Measurements from ENCODE around the gene LYSMD2. TPM values are rescaled to one million over a fixed set of nuclear protein-coding genes. Genes with fewer than 3 reads are reported as not detected.

The LYSMD2 gene
- total RNA-seq, 8 experiments from 2014 or later = 1.5 to 9.6 (median 4.3) TPM

- H3K4me3 ChIP-seq = peak within 1 kb of the TSS; percentile 71 to 96 (median 84)
- WGBS, 10 experiments = 5 to 71% (median 39%) methylated on average over 1 to 29 of the region's 65 CpGs; no CpG with 5 or more reads in 2 of the 10 experiments
- H3K27ac ChIP-seq = peak within 1 kb of the TSS; percentile 8 to 33
- in situ Hi-C loops (cut with MboI; ENCODE audit: low pct_unique_long_range_greater_than_20kb in 2 of 9, low sequenced_read_pairs in 9 of 9, unreplicated experiment in 9 of 9) = loop anchor here in 2 of 9 experiments (25.0 kb wide), 1 partner anchor 89 kb away; no protein-coding TSS in a partner anchor
- ATAC-seq (replicated peaks in 6 of 8) = peak; percentile 85 to 93 (median 89)
- peaks cover 0 to 6% of the 10 kb centered on the region in 2 donors for H3K4me1 ChIP-seq (replicated peaks in 1 of 2)
These were observed 13.6 kb upstream of the LYSMD2 start, which contains the start of gene TMOD2 for GRCh38 chr15:51750792-51751696. TSS of gene TMOD2 (plus strand) at chr15:51751597. CDS start at chr15:51766442, 14,845 bp downstream.

- Histone ChIP-seq H3K4me1 (replicated peaks in 1 of 2) (peaks cover 0 to 6% of the 10 kb centered on the region in 2 donors), H3K27ac (no peak overlapping the region), H3K4me3 (no peak overlapping the region)
- ATAC-seq (replicated peaks in 6 of 8) = no peak
- in situ Hi-C loops (cut with MboI; ENCODE audit: low pct_unique_long_range_greater_than_20kb in 2 of 9, low sequenced_read_pairs in 9 of 9, unreplicated experiment in 9 of 9) = loop anchor here in 2 of 9 experiments (25.0 kb wide), 1 partner anchor 88 kb away; no protein-coding TSS in a partner anchor
- 14 to 88% (median 57%) methylated on average over 2 to 4 of the region's 4 CpGs; no CpG with 5 or more reads in 3 of the 10 experiments for WGBS, 10 experiments
These were observed 12.7 kb upstream of the LYSMD2 start for GRCh38 chr15:51750186-51750585.

DNA sequence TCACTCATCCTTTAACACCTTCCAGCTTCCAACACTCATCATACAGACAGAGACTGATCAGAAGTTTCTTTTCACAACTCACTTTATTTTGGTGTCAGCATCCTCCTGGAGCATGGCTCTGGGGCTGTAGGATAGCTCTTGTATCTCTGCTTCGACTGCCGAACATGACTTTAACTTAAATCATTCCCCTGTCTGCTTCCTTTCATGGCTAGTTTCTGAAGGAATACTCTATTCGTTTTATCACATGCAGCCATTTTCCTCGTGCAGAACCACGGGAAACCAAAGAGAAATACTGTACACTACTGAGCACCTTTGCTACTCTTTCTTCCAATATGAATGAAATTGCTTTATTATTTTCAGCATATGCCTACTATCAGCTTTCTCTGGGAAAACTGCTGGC is 11.9 kb upstream of the LYSMD2 start:
- WGBS, 10 experiments = 15 to 100% (median 74%) methylated on average over 2 to 5 of the region's 5 CpGs; no CpG with 5 or more reads in 1 of the 10 experiments
- H3K4me3 ChIP-seq = no peak overlapping the region
- in situ Hi-C loops (cut with MboI; ENCODE audit: low pct_unique_long_range_greater_than_20kb in 2 of 9, low sequenced_read_pairs in 9 of 9, unreplicated experiment in 9 of 9) = no loop called here
- H3K4me1 ChIP-seq (replicated peaks in 1 of 2) = peaks cover 0 to 6% of the 10 kb centered on the region in 2 donors
- no peak overlapping the region for H3K27ac ChIP-seq
- ATAC-seq (replicated peaks in 6 of 8) = no peak

- ATAC-seq (replicated peaks in 6 of 8) = peak in 3 of 8 experiments; percentile 14 to 23 (median 22)
- in situ Hi-C loops (cut with MboI; ENCODE audit: low pct_unique_long_range_greater_than_20kb in 2 of 9, low sequenced_read_pairs in 9 of 9, unreplicated experiment in 9 of 9) = no loop called here
- Histone ChIP-seq H3K4me1 (replicated peaks in 1 of 2) (peaks cover 0 to 9% of the 10 kb centered on the region in 2 donors), H3K27ac (no peak overlapping the region), H3K4me3 (no peak overlapping the region)
- 17 to 100% (median 61%) methylated on average over 1 to 2 of the region's 2 CpGs; no CpG with 5 or more reads in 2 of the 10 experiments for WGBS, 10 experiments
These were observed 1.7 kb upstream of the LYSMD2 start for GRCh38 chr15:51739061-51739712.

- in situ Hi-C loops (cut with MboI; ENCODE audit: low pct_unique_long_range_greater_than_20kb in 2 of 9, low sequenced_read_pairs in 9 of 9, unreplicated experiment in 9 of 9) = no loop called here
- Histone ChIP-seq H3K4me3 (peak overlapping the region in 1 of 5 donors; percentile 46), H3K27ac (no peak overlapping the region), H3K4me1 (replicated peaks in 1 of 2) (peaks cover 0 to 9% of the 10 kb centered on the region in 2 donors)
- WGBS, 10 experiments = 17 to 100% (median 61%) methylated on average over 1 to 2 of the region's 2 CpGs; no CpG with 5 or more reads in 4 of the 10 experiments
- no peak for ATAC-seq (replicated peaks in 6 of 8)
These were observed 1.1 kb upstream of the LYSMD2 start for GRCh38 chr15:51738553-51738952.

GRCh38 chr15:51736751-51737521 is 519 bp downstream of the LYSMD2 start:
- Histone ChIP-seq H3K27ac (peak overlapping the region; percentile 2 to 6), H3K4me1 (replicated peaks in 1 of 2) (peaks cover 0 to 9% of the 10 kb centered on the region in 2 donors), H3K4me3 (peak overlapping the region; percentile 37 to 65 (median 48))
- ATAC-seq (replicated peaks in 6 of 8) = peak; percentile 62 to 86 (median 82)
- in situ Hi-C loops (cut with MboI; ENCODE audit: low pct_unique_long_range_greater_than_20kb in 2 of 9, low sequenced_read_pairs in 9 of 9, unreplicated experiment in 9 of 9) = no loop called here
- 0 to 90% (median 42%) methylated on average over 1 to 11 of the region's 69 CpGs; no CpG with 5 or more reads in 2 of the 10 experiments for WGBS, 10 experiments

DNA sequence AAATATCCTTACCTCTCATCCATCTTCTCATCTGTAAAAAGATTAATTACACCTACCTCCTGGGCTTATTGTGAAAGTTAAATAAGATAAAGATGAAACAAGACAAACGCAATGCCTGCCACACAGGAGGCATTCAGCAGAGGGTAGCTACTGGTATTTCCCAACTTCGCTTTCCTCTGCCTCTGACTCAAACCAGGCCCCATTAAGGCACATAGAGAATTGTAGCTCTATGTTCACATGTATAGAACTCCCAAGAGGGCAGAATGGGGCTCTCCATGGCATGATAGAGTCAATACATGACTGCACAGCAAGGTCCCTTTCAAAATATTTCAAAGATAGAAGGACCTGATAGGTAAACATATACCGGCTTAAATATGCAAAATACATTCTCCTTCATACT is 1.4 kb downstream of the LYSMD2 start:
- Histone ChIP-seq H3K27ac (no peak overlapping the region), H3K4me3 (peak overlapping the region in 1 of 5 donors; percentile 46), H3K4me1 (replicated peaks in 1 of 2) (peaks cover 0 to 9% of the 10 kb centered on the region in 2 donors)
- ATAC-seq (replicated peaks in 6 of 8) = no peak
- WGBS, 10 experiments = 63 to 100% (median 87%) methylated on average over 1 to 3 of the region's 3 CpGs
- in situ Hi-C loops (cut with MboI; ENCODE audit: low pct_unique_long_range_greater_than_20kb in 2 of 9, low sequenced_read_pairs in 9 of 9, unreplicated experiment in 9 of 9) = no loop called here

- ATAC-seq (replicated peaks in 6 of 8) = no peak
- in situ Hi-C loops (cut with MboI; ENCODE audit: low pct_unique_long_range_greater_than_20kb in 2 of 9, low sequenced_read_pairs in 9 of 9, unreplicated experiment in 9 of 9) = no loop called here
- 50 to 90% (median 75%) methylated on average over 1 to 5 of the region's 5 CpGs for WGBS, 10 experiments
- H3K27ac ChIP-seq = no peak overlapping the region
- no peak overlapping the region for H3K4me3 ChIP-seq
- H3K4me1 ChIP-seq (replicated peaks in 1 of 2) = peaks cover 0 to 9% of the 10 kb centered on the region in 2 donors
These were observed 2.0 kb downstream of the LYSMD2 start for GRCh38 chr15:51735228-51736010.

GRCh38 chr15:51732646-51733045 is 4.8 kb downstream of the LYSMD2 start:
- in situ Hi-C loops (cut with MboI; ENCODE audit: low pct_unique_long_range_greater_than_20kb in 2 of 9, low sequenced_read_pairs in 9 of 9, unreplicated experiment in 9 of 9) = no loop called here
- 67 to 92% (median 90%) methylated on average over 2 of the region's 2 CpGs; no CpG with 5 or more reads in 4 of the 10 experiments for WGBS, 10 experiments
- Histone ChIP-seq H3K27ac (no peak overlapping the region), H3K4me3 (no peak overlapping the region), H3K4me1 (replicated peaks in 1 of 2) (peaks cover 0 to 6% of the 10 kb centered on the region in 2 donors)
- no peak for ATAC-seq (replicated peaks in 6 of 8)

DNA sequence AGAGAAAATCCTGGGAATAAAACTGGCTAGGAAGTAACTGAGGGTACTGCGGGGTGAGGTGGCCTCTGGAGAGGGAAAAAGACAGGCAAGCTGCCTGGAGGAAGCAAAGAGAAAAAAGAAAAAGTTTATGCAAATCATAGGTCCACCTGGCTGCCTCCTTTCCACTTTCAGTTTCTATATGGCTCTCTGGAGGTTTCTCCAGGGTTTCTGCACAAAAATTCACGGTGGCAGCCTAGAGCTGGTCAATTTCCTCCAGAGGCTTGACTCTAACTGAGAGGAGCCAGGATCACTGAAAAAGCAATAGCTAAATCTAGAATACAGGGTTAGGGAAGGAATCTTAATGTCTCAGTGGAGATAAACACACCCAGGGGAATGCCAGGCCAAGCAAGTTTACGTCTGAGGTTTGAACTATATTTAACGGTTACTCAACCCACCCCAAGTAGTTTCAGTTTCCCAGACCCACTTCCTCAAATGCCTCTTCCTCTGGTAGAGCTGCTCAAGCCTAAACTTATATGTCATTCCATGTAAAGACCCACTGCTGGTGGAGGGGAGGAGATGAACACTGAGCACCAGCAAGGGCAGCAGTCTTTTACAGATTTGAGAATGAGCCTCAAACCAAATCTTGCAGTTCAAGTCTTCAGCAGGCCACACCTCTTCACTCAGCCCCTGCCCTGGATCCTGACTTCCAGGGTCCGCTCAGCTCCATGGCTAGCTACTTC is 5.7 kb downstream of the LYSMD2 start:
- 29 to 100% (median 78%) methylated on average over 1 to 5 of the region's 5 CpGs; no CpG with 5 or more reads in 1 of the 10 experiments for WGBS, 10 experiments
- peak in 2 of 8 experiments; percentile 52 to 58 for ATAC-seq (replicated peaks in 6 of 8)
- in situ Hi-C loops (cut with MboI; ENCODE audit: low pct_unique_long_range_greater_than_20kb in 2 of 9, low sequenced_read_pairs in 9 of 9, unreplicated experiment in 9 of 9) = no loop called here
- Histone ChIP-seq H3K27ac (no peak overlapping the region), H3K4me3 (no peak overlapping the region), H3K4me1 (replicated peaks in 1 of 2) (peaks cover 0 to 8% of the 10 kb centered on the region in 2 donors)

DNA sequence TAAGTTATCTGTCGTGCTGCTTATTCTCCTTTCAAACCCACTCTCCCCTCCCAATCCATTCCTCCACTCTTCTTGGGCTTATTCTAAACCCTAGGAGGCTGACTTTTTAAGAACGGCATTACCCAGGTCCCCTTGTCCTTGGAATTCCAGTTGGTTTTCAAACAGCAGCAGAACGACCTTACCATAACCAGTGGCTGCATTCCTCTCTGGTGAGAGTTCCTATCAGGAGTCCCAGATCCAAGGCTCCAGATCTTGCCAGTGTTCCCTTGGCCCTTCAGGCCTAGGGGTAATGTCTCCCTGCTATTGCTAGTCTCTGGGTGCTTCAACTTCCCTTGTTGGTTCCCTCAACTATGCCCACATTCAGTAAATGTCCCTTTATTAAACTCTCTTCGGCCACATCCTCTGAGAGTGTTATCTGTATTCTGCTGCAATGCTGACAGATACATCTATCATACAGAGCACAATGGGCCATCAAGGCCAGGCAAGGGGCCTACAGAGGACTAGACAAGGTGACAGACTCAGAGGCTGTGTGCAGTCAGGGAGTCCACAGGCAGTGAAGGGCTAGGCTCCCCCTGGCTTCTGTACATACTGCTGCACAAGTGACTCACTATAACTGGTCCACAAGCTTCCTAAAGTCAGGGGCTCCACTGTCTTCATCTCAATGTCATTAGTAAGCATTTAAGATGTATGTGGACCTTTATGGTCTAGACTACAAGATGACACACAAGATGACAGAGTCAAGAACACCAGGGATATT is 10.1 kb downstream of the LYSMD2 start:
- in situ Hi-C loops (cut with MboI; ENCODE audit: low pct_unique_long_range_greater_than_20kb in 2 of 9, low sequenced_read_pairs in 9 of 9, unreplicated experiment in 9 of 9) = no loop called here
- peak in 6 of 8 experiments; percentile 19 to 77 (median 56) for ATAC-seq (replicated peaks in 6 of 8)

More for the DNA sequence above, 10.1 kb downstream of the LYSMD2 start:
- H3K4me3 ChIP-seq = no peak overlapping the region
- 30 to 97% (median 79%) methylated on average over 1 to 4 of the region's 4 CpGs; no CpG with 5 or more reads in 3 of the 10 experiments for WGBS, 10 experiments
- peaks cover 0 to 12% of the 10 kb centered on the region in 2 donors for H3K4me1 ChIP-seq (replicated peaks in 1 of 2)
- H3K27ac ChIP-seq = peak overlapping the region in 1 of 2 donors; percentile 5
